DND-41 (cell line): ENCODE measurements around the gene MOB3C.

Experiments
- ATAC-seq: fragments of 200-7000 bp; cut with Tn5 transposase; 3 replicates; pipeline ENCODE4 v1.9.1; 2021; ENCODE audit warnings: low read depth; ENCODE audit not compliant: insufficient read depth
- DNase-seq: peaks from one replicate; pipeline ENCODE4 v3.0.0-alpha.2; 2020
- H2AFZ ChIP-seq: 2 replicates; pipeline ENCODE4 v1.6.0; 2012; ENCODE audit warnings: low read depth, low read length
- H3K27ac ChIP-seq: 2 replicates; pipeline ENCODE4 v1.5.1; 2012; ENCODE audit warnings: low read length, inconsistent platforms
- H3K27me3 ChIP-seq: fragments of 200-600 bp; sonication (generic); 2 replicates; pipeline ENCODE4 v1.6.0; 2012; ENCODE audit warnings: low read length, mild to moderate bottlenecking, inconsistent platforms; ENCODE audit not compliant: insufficient read depth, poor library complexity
- H3K36me3 ChIP-seq: 2 replicates; pipeline ENCODE4 v1.5.1; 2012; ENCODE audit warnings: low read length, inconsistent platforms; ENCODE audit not compliant: insufficient read depth
- H3K4me1 ChIP-seq: 2 replicates; pipeline ENCODE4 v1.5.1; 2012; ENCODE audit warnings: mild to moderate bottlenecking, low read length; ENCODE audit not compliant: insufficient read depth
- H3K4me2 ChIP-seq: 2 replicates; pipeline ENCODE4 v1.6.0; 2012; ENCODE audit warnings: mild to moderate bottlenecking, moderate library complexity, low read length, inconsistent platforms; ENCODE audit not compliant: insufficient read depth
- H3K4me3 ChIP-seq, 2 experiments: fragments of 200-600 bp in 1 of 2; shearing (Covaris generic) in 1 of 2; 2 replicates each; pipeline ENCODE4 v1.5.1; 2012 to 2016; ENCODE audit warnings: inconsistent platforms in 2 of 2, low read length in 2 of 2, mild to moderate bottlenecking in 2 of 2, low read depth in 1 of 2, moderate library complexity in 1 of 2
- H3K79me2 ChIP-seq: 2 replicates; pipeline ENCODE4 v1.6.0; 2012; ENCODE audit warnings: low read length, inconsistent platforms; ENCODE audit not compliant: insufficient read depth
- H3K9ac ChIP-seq: 2 replicates; pipeline ENCODE4 v1.6.0; 2012; ENCODE audit warnings: low read depth, mild to moderate bottlenecking, inconsistent platforms, low read length, moderate library complexity
- H3K9me3 ChIP-seq: 2 replicates; pipeline ENCODE4 v1.5.1; 2012; ENCODE audit warnings: low read length, moderate library complexity, mild to moderate bottlenecking, inconsistent platforms; ENCODE audit not compliant: insufficient read depth, severe bottlenecking
- H4K20me1 ChIP-seq: 2 replicates; pipeline ENCODE4 v1.6.0; 2012; ENCODE audit warnings: low read length; ENCODE audit not compliant: insufficient read depth
- CTCF ChIP-seq: IDR thresholded peaks from 2 replicates; pipeline ENCODE4 v1.5.1; 2012; ENCODE audit warnings: borderline replicate concordance, low read length, moderate library complexity, mild to moderate bottlenecking; ENCODE audit not compliant: poor library complexity, severe bottlenecking; ENCODE audit errors: extremely low read depth
- EZH2 ChIP-seq: IDR thresholded peaks from 3 replicates; pipeline ENCODE4 v1.6.1; 2012; ENCODE audit warnings: borderline replicate concordance, low read depth, mild to moderate bottlenecking, moderate library complexity, low read length, inconsistent platforms; ENCODE audit not compliant: severe bottlenecking

Gene MOB3C

GRCh38 chr1:46621930-46622329, 5.3 kb upstream of the MOB3C start:
- Histone ChIP-seq H4K20me1 (no peaks in the 10 kb centered on the region), H3K4me2 (no peak overlapping the region), H3K27me3 (peaks cover 4% of the 10 kb centered on the region), H2AFZ (no peak overlapping the region), H3K36me3 (no peaks in the 10 kb centered on the region), H3K4me3 (no peak overlapping the region), H3K27ac (no peak overlapping the region), H3K79me2 (no peaks in the 10 kb centered on the region), H3K4me1 (peaks cover 3% of the 10 kb centered on the region), H3K9ac (no peak overlapping the region), H3K9me3 (no peaks in the 10 kb centered on the region)
- DNase-seq (no peak), ATAC-seq (no peak)
- no peak for TF ChIP-seq EZH2
- TF ChIP-seq CTCF, result no peak

GRCh38 chr1:46619656-46620258, 3.1 kb upstream of the MOB3C start:
- no peak overlapping the region for H3K4me2 ChIP-seq
- no peak overlapping the region for H3K4me3 ChIP-seq
- H2AFZ ChIP-seq, result no peak overlapping the region
- DNase-seq (no peak), ATAC-seq (no peak)
- H4K20me1 ChIP-seq, result no peaks in the 10 kb centered on the region
- no peak for TF ChIP-seq EZH2
- no peak for TF ChIP-seq CTCF
- no peak overlapping the region for H3K27ac ChIP-seq
- H3K4me1 ChIP-seq, result peaks cover 18% of the 10 kb centered on the region
- H3K79me2 ChIP-seq, result no peaks in the 10 kb centered on the region
- peaks cover 4% of the 10 kb centered on the region for H3K27me3 ChIP-seq
- H3K9ac ChIP-seq, result no peak overlapping the region
- H3K36me3 ChIP-seq, result no peaks in the 10 kb centered on the region
- H3K9me3 ChIP-seq, result no peaks in the 10 kb centered on the region

GRCh38 chr1:46618754-46619415, 2.3 kb upstream of the MOB3C start:
- no peak overlapping the region for H3K4me2 ChIP-seq
- no peak overlapping the region for H3K4me3 ChIP-seq
- DNase-seq (no peak), ATAC-seq (no peak)
- no peaks in the 10 kb centered on the region for H3K36me3 ChIP-seq
- H3K79me2 ChIP-seq, result no peaks in the 10 kb centered on the region
- TF ChIP-seq EZH2, result no peak
- TF ChIP-seq CTCF, result no peak
- H4K20me1 ChIP-seq, result no peaks in the 10 kb centered on the region
- peaks cover 20% of the 10 kb centered on the region for H3K4me1 ChIP-seq
- H2AFZ ChIP-seq, result no peak overlapping the region
- no peak overlapping the region for H3K27ac ChIP-seq
- peaks cover 4% of the 10 kb centered on the region for H3K27me3 ChIP-seq
- no peak overlapping the region for H3K9ac ChIP-seq
- H3K9me3 ChIP-seq, result no peaks in the 10 kb centered on the region
